Psoas muscle (tissue), 8 donors: ENCODE data around the gene MTA3. TPM values are rescaled to one million over a fixed set of nuclear protein-coding genes. Genes with fewer than 3 reads are reported as not detected.
"Not testable (repeated sequence)": the region's sequence is repeated elsewhere in the genome, so short reads cannot be mapped to it uniquely, and the experiment has no call there.

Experiments
- ATAC-seq, 4 donors: fragments of 200-7000 bp; cut with Tn5 transposase; one replicate each; pipeline ENCODE4 v1.9.1; 2020; ENCODE audit warnings: moderate library complexity in 3 of 4, mild to moderate bottlenecking in 2 of 4
- DNase-seq, 2 donors: peaks; one replicate each; pipeline ENCODE4 v3.0.0-alpha.2; 2020
- H3K27ac ChIP-seq: fragments of 200-600 bp; one replicate; pipeline ENCODE4 v1.8.0; 2022
- H3K27me3 ChIP-seq, 3 donors: fragments of 200-600 bp in 1 of 3; one replicate each; pipeline versions ENCODE4 v1.6.1 to v1.8.0; 2013 to 2022; ENCODE audit warnings: low read length in 2 of 3, mild to moderate bottlenecking in 2 of 3, moderate library complexity in 1 of 3; ENCODE audit not compliant: insufficient read depth in 3 of 3
- H3K36me3 ChIP-seq, 2 donors: fragments of 200-600 bp in 1 of 2; one replicate each; pipeline versions ENCODE4 v1.6.1 to v1.8.0; 2013 to 2022; ENCODE audit warnings: low read depth in 1 of 2, mild to moderate bottlenecking in 1 of 2, moderate library complexity in 1 of 2; ENCODE audit not compliant: insufficient read depth in 1 of 2
- H3K4me1 ChIP-seq: fragments of 200-600 bp; one replicate; pipeline ENCODE4 v1.8.0; 2022
- H3K4me3 ChIP-seq: fragments of 200-600 bp; one replicate; pipeline ENCODE4 v1.8.0; 2022; ENCODE audit warnings: mild to moderate bottlenecking
- H3K9me3 ChIP-seq: fragments of 200-600 bp; one replicate; pipeline ENCODE4 v1.8.0; 2022
- WGBS, 3 donors: extraction: QIAGEN DNeasy Blood & Tissue Kit; methylation state at CpG; one replicate each; pipeline versions ENCODE4 v1.1.6 to v1.1.7; 2013; 5-methylcytosine and 5-hydroxymethylcytosine counted together
- intact Hi-C, 2 donors: fragments of 100-400 bp; cut with DNase I; formaldehyde crosslinking; loops; one replicate each; pipeline versions ENCODE4 v1.11.0 to v1.14.2; 2022
- polyA plus RNA-seq, 3 donors: library from polyadenylated mRNA; stranded (reverse); fragments of 200-250 nt; gene quantifications; one replicate each; pipeline ENCODE4 v1.2.3, GENCODE V29; 2013
- total RNA-seq, 4 donors: library from RNA; stranded (reverse); fragmentation: NEBNext Ultra II Directional in 2 of 4; extraction: Animal tissue kit (Norgen Biotek cat#: 25700) in 2 of 4; gene quantifications; one replicate each; pipeline versions ENCODE4 v1.2.1 to v1.2.4, GENCODE V29; 2021 to 2023
- TF ChIP-seq, protein P1 (sequence below): fragments of 200-600 bp; IDR thresholded peaks from one replicate; pipeline ENCODE4 v1.8.0; 2022; ENCODE audit warnings: antibody characterized with exemption
- donor health status: healthy with polysubstance abuse.
- donor health status: DM: no; HTN: no; CAD: no; lungs with moderate emphysema.
- donor health status: Bipolar disorder and iron deficiency.
- donor health status: healthy.
- donor health status: DM: yes; HTN: yes; CAD: no.
- donor health status: DM: no; HTN: no; CAD: no.
- donor health status: DM: no; HTN: no; CAD: no.
- donor health status: DM: yes; HTN: yes; CAD: no.

MTA3 gene
- total and polyA plus RNA-seq, 7 donors = 5.3 to 19.8 (median 10.7) TPM

GRCh38 chr2:42598656-42599055 lies 30.2 kb downstream of the MTA3 start:
- H3K9me3 ChIP-seq = no peaks in the 10 kb centered on the region
- 92 to 95% (median 93%) methylated on average over 2 of the region's 2 CpGs for WGBS, 3 donors
- H3K4me1 ChIP-seq = no peaks in the 10 kb centered on the region
- intact Hi-C loops = no loop called here
- no peaks in the 10 kb centered on the region for H3K36me3 ChIP-seq
- no peak overlapping the region for H3K27ac ChIP-seq
- no peak overlapping the region for H3K4me3 ChIP-seq
- ATAC-seq (no peak), DNase-seq (no peak)
- H3K27me3 ChIP-seq = no peaks in the 10 kb centered on the region
- TF ChIP-seq, protein P1, sequence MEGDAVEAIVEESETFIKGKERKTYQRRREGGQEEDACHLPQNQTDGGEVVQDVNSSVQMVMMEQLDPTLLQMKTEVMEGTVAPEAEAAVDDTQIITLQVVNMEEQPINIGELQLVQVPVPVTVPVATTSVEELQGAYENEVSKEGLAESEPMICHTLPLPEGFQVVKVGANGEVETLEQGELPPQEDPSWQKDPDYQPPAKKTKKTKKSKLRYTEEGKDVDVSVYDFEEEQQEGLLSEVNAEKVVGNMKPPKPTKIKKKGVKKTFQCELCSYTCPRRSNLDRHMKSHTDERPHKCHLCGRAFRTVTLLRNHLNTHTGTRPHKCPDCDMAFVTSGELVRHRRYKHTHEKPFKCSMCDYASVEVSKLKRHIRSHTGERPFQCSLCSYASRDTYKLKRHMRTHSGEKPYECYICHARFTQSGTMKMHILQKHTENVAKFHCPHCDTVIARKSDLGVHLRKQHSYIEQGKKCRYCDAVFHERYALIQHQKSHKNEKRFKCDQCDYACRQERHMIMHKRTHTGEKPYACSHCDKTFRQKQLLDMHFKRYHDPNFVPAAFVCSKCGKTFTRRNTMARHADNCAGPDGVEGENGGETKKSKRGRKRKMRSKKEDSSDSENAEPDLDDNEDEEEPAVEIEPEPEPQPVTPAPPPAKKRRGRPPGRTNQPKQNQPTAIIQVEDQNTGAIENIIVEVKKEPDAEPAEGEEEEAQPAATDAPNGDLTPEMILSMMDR = no peak

- H3K4me3 ChIP-seq = no peak overlapping the region
- H3K36me3 ChIP-seq = no peaks in the 10 kb centered on the region
- no peaks in the 10 kb centered on the region for H3K9me3 ChIP-seq
- DNase-seq (no peak), ATAC-seq (no peak)
- intact Hi-C loops = no loop called here
- no peaks in the 10 kb centered on the region for H3K27me3 ChIP-seq
- TF ChIP-seq, protein P1 = no peak
- H3K4me1 ChIP-seq = no peaks in the 10 kb centered on the region
- no peak overlapping the region for H3K27ac ChIP-seq
- WGBS, 3 donors = 95 to 98% (median 98%) methylated on average over 3 of the region's 3 CpGs
Measured at GRCh38 chr2:42601076-42601475, 32.6 kb downstream of the MTA3 start.

DNA sequence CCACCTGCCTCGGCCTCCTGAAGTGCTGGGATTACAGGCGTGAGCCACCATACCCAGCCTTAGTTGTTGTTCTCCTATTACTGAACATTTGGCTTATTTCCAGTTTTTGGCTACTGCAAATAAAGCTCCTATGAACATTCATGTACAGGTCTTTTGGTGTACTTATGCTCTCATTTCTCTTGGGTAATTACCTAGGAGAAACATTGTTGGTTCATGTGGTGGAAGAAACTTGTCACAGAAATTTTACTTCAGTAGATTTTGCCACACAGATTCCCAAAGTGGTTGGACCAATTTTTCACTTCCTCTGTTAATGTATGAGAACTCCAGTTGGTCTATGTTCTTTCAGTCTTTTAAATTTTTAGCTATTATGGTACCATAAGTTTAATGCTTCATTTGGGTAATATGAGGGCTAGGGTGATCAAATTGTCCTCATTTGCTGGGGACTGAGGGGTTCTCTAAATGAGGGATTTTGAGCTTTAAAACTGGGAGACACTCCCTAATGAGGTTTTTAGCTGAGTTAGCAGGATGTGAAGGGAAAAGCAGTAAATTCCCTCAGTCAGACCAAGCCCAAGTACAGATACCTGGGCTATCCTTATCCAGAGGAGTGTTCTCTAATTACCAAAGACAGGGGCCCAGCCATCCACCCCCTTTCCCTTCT lies 33.9 kb downstream of the MTA3 start:
- Histone ChIP-seq H3K27ac (no peak overlapping the region), H3K36me3 (no peaks in the 10 kb centered on the region), H3K9me3 (no peaks in the 10 kb centered on the region), H3K27me3 (no peaks in the 10 kb centered on the region), H3K4me1 (no peaks in the 10 kb centered on the region), H3K4me3 (no peak overlapping the region)
- DNase-seq = no peak
- intact Hi-C loops = no loop called here
- peak in 1 of 4 donors; percentile 41 for ATAC-seq
- TF ChIP-seq, protein P1 = no peak
- WGBS, 3 donors = 48 to 90% (median 52%) methylated on average over 2 of the region's 2 CpGs

DNA sequence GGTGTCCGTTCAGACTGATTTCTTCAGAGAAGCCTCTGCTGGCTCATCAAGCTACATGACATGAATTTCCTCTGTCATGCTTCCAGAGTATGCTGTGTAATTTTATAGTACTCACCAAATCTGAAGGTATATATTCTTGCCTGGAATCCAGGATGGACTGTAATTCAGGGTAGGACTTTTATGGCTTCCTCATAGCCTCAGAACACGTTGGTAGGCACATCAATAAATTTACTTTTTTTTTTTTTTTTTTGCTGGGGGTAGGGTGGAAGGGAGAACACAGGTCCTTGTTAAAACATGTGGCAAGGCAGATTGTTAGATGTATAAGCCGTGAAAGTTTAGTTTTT lies 34.4 kb downstream of the MTA3 start:
- intact Hi-C loops = no loop called here
- no peak for DNase-seq
- Histone ChIP-seq H3K27me3 (no peaks in the 10 kb centered on the region), H3K9me3 (no peaks in the 10 kb centered on the region), H3K36me3 (no peaks in the 10 kb centered on the region), H3K27ac (no peak overlapping the region), H3K4me3 (no peak overlapping the region), H3K4me1 (no peaks in the 10 kb centered on the region)
- TF ChIP-seq, protein P1 = no peak
- 55 to 82% (median 68%) methylated on average over 3 of the region's 3 CpGs for WGBS, 3 donors
- ATAC-seq = no peak

GRCh38 chr2:42604341-42604867 lies 36.0 kb downstream of the MTA3 start:
- H3K4me3 ChIP-seq, H3K9me3 ChIP-seq, intact Hi-C loops, H3K4me1 ChIP-seq, H3K27ac ChIP-seq, H3K27me3 ChIP-seq, ATAC-seq, DNase-seq, H3K36me3 ChIP-seq: not testable (repeated sequence)
- 85 to 88% (median 86%) methylated on average over 4 to 6 of the region's 6 CpGs for WGBS, 3 donors

- intact Hi-C loops, H3K27ac ChIP-seq, H3K4me3 ChIP-seq, H3K9me3 ChIP-seq, DNase-seq, H3K4me1 ChIP-seq, H3K27me3 ChIP-seq, ATAC-seq: not testable (repeated sequence)
- peaks cover 0 to 20% of the 10 kb centered on the region in 2 donors for H3K36me3 ChIP-seq
- 96 to 100% (median 98%) methylated on average over 22 to 28 of the region's 33 CpGs for WGBS, 3 donors
Measured at GRCh38 chr2:42606166-42606565, 37.7 kb downstream of the MTA3 start.
